GM21723 (cell line): ENCODE results near the gene ILK.

ENCODE experiments used
- ATAC-seq: cut with Tn5 transposase; IDR thresholded peaks from one replicate; pipeline ENCODE4 v1.9.1; 2021; ENCODE audit warnings: mild to moderate bottlenecking, moderate library complexity; ENCODE audit not compliant: unreplicated experiment

ILK gene

DNA sequence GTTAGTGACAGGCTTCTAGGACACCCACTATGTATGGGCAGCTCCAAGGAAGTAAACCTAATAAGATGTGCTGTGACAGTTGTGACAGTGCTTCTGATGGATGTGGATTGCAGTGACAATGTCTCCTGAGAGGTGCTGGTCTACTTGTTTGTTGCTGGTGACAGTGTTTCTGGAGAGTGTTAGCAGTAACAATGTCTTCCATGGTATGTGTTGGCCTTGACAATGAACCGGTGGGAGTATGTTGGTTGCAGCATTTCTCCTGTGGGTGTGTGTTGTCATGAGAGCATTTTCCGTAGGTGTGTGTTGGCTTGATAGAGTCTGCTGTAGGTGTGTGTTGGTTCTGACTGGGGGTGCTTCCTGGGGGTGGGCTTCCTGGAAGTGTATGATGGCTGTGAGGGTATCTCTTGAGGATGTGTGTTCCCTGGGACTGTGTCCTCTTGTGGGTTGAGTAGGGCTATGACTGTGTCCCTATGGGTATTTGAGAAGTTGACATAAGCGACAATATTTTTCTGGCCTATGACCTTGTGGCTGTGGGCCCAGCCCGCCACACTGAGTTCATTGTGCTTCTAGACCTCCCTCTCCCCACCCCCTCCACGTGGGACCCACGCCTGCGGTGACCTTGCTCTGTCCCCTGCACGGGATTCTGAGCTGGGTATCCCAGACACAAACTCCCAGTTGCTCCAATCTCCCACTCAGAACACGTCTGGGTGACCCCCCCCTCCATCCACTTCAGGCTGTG, 50.9 kb downstream of the ILK start:
- no peak for ATAC-seq

DNA sequence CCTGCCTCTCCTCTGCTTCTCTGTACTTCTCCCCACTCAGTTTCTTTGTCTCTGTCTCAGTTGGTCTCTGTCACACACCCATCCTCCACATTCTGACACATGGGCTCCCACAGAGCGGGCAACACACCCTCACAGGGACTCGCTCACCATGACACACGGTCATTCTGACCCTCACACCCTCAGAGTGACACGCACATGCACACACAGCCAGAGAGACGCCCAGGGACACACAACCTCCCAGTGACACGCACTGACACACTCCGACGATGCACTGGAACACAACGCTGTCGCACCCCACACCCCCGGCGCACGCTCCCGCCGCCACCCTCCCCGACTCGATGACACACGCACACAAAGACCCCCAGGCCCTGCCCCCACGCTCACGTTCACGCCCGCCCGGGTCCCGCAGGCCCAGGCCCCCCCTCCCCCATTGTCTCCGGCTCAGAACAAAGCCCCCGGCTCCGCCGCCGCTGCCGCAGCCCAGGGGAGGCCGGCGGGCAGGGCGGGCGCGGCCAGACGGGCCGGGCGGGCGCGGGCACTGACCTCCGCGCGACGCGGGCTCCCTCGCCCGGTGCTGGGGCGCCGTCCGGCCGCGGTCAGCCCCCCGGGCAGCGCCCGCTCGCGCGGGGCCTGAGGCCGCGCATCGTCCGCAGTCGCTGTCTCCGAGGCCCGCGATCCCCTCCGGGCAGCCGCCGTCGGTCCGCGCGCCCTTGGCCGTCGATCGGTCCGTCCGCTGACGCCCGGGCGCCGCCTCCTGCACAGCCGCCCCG, 51.6 kb downstream of the ILK start:
- ATAC-seq, result no peak

GRCh38 chr11:6655790-6656583, 52.4 kb downstream of the ILK start, which contains the start of gene DCHS1:
DCHS1 (minus strand) TSS chr11:6655809; CDS start chr11:6641613, 14,196 bp downstream.
- ATAC-seq, result no peak

DNA sequence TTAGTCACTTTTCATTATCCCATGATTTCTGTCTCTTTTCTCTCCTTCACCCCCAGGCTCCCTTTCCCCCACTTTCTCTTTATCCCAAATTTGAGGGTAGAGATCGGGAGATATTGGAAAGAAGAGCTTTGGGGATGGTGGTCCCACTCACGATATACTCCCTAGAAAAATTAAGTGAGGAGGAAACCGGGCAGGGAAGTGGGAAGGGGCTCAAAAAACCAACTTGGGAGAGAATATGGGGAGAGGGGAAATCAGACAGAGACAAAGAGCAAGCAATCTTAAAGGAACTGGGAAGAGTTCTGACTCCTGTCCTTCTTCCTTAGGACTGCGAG, 53.0 kb downstream of the ILK start:
- ATAC-seq, result no peak

GRCh38 chr11:6656936-6657335, 53.4 kb downstream of the ILK start:
- ATAC-seq, result no peak

DNA sequence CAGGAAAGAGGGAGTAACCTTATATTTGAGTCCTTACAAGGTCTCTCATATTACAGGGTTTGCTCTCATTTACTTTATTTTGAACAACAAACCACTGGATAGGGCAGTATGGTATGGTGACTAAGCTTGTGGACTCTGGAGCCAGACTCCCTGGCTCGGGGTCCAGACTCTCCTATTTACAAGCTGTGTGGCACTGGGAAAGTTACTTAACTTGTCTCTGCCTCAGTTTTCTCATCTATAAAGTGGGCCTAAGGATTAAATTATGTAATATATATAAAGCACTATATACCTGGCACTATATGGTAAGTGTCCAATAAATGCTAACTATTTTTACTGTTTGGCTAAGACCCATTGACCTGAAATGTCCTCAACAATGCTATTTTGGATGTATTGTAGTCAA, 53.8 kb downstream of the ILK start:
- no peak for ATAC-seq

DNA sequence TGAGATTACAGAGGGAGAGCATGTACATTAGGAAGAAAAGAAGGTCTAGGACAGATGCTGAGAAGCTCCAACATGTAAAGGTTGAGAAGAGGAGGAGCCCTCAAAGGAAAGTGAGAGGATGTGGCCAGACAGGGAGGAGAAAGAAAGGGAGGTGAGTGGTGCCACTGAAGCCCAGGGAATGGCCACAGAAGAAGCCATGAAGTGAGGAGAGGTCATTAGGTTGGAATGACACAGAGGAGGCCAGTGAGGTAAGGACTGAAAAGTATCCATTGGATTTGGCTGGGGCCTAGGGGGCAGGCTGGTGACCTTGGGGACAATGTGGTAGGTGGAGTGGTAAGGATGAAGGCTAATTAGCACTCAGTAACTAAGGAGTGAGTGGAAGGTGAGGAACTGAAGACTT, 55.1 kb downstream of the ILK start:
- ATAC-seq, result no peak
